BLaER1 treated with 17β-estradiol and CSF1 and Interleukin-3, amounts not matched to agents 10 nM and 100 nM (cell line): ENCODE data around the gene SFTPD.

Experiments
- H3K27ac ChIP-seq, 11 experiments: shearing (Covaris generic); formaldehyde crosslinking; 2 replicates each; pipeline ENCODE4 v1.8.1; 2022
- H3K27me3 ChIP-seq, 11 experiments: shearing (Covaris generic); formaldehyde crosslinking; 2 replicates each; pipeline ENCODE4 v1.8.1; 2022
- H3K36me3 ChIP-seq, 11 experiments: shearing (Covaris generic); formaldehyde crosslinking; 2 replicates each; pipeline ENCODE4 v1.8.1; 2022
- H3K4me1 ChIP-seq, 10 experiments: shearing (Covaris generic); formaldehyde crosslinking; 2 replicates each; pipeline ENCODE4 v1.8.1; 2022
- H3K4me2 ChIP-seq, 11 experiments: shearing (Covaris generic); formaldehyde crosslinking; 2 replicates each; pipeline ENCODE4 v1.8.1; 2022
- H3K4me3 ChIP-seq, 10 experiments: shearing (Covaris generic); formaldehyde crosslinking; 2 replicates each; pipeline ENCODE4 v1.8.1; 2022
- H3K9ac ChIP-seq, 11 experiments: shearing (Covaris generic); formaldehyde crosslinking; 2 replicates each; pipeline ENCODE4 v1.8.1; 2022
- H3K9me3 ChIP-seq, 11 experiments: shearing (Covaris generic); formaldehyde crosslinking; replicated peaks in 1 of 11; 2 replicates each; pipeline ENCODE4 v1.8.1; 2022
- H4K20me1 ChIP-seq, 11 experiments: shearing (Covaris generic); formaldehyde crosslinking; 2 replicates each; pipeline ENCODE4 v1.8.1; 2022
- Cebpa-rat ChIP-seq, 11 experiments: shearing (Covaris generic); IDR thresholded peaks; 2 replicates each; pipeline ENCODE4 v1.8.1; 2022

SFTPD gene

GRCh38 chr10:79982861-79983260 is 34.0 kb upstream of the SFTPD start:
- H3K4me3 ChIP-seq, result peak overlapping the region in 4 of 10 experiments; percentile 72 to 86 (median 78); a peak in 4 of 20 replicates
- peaks cover 24 to 50% (median 42%) of the 10 kb centered on the region in 11 experiments for H3K27me3 ChIP-seq
- peaks cover 0 to under 1% (median 0%) of the 10 kb centered on the region in 11 experiments; a peak in 2 of 22 replicates for H3K9me3 ChIP-seq
- TF ChIP-seq Cebpa-rat (IDR thresholded peaks at IDR 0.05), result no peak
- H3K27ac ChIP-seq, result no peak overlapping the region
- peak overlapping the region; percentile 86 to 99 (median 95); a peak in 21 of 22 replicates for H3K4me2 ChIP-seq
- no peak overlapping the region for H3K9ac ChIP-seq
- H3K36me3 ChIP-seq, result no peaks in the 10 kb centered on the region
- H4K20me1 ChIP-seq, result no peaks in the 10 kb centered on the region
- H3K4me1 ChIP-seq, result peaks cover 0 to 15% (median 9%) of the 10 kb centered on the region in 10 experiments; a peak in 11 of 20 replicates

DNA sequence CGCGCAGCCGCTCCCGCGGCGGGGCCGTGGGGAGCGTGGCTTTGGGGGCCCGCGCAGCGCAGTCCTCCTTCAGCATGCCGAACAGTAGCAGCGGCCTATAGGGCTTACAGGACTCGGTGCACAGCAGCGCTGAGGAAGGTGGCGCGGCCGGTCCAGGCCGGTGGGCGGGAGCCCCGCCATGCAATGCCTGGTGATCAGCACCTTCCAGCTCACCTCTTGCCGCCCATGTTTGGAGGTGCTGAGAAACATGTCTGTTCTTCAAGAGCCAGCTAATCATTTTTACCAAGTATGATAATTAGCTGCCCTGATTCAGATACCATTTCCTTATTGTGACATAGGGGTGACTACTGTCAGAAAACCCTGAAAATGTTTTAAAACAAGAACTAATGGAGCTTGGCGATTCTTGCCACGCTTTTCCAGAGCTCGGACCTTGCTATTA is 33.5 kb upstream of the SFTPD start:
- Histone ChIP-seq H3K27ac (peak overlapping the region in 9 of 11 experiments; percentile 34 to 76 (median 66); a peak in 13 of 22 replicates), H3K9ac (peak overlapping the region; percentile 54 to 82 (median 78)), H3K4me1 (peaks cover 0 to 15% (median 9%) of the 10 kb centered on the region in 10 experiments; a peak in 11 of 20 replicates), H4K20me1 (no peaks in the 10 kb centered on the region), H3K4me2 (peak overlapping the region; percentile 86 to 99 (median 95)), H3K27me3 (peaks cover 24 to 50% (median 42%) of the 10 kb centered on the region in 11 experiments), H3K9me3 (peaks cover 0 to 4% (median 0%) of the 10 kb centered on the region in 11 experiments; a peak in 5 of 22 replicates), H3K36me3 (no peaks in the 10 kb centered on the region), H3K4me3 (peak overlapping the region; percentile 70 to 86 (median 78))
- no peak for TF ChIP-seq Cebpa-rat (IDR thresholded peaks at IDR 0.05)

GRCh38 chr10:79981450-79982361 is 32.8 kb upstream of the SFTPD start:
- H3K9me3 ChIP-seq, result peaks cover 5 to 10% (median 6%) of the 10 kb centered on the region in 11 experiments
- peaks cover 24 to 50% (median 42%) of the 10 kb centered on the region in 11 experiments for H3K27me3 ChIP-seq
- H3K4me2 ChIP-seq, result peak overlapping the region; percentile 86 to 99 (median 95)
- H3K27ac ChIP-seq, result peak overlapping the region; percentile 34 to 76 (median 60); a peak in 19 of 22 replicates
- H3K9ac ChIP-seq, result peak overlapping the region; percentile 54 to 82 (median 78)
- peak overlapping the region; percentile 70 to 86 (median 78) for H3K4me3 ChIP-seq
- H3K36me3 ChIP-seq, result no peaks in the 10 kb centered on the region; a peak in 1 of 22 replicates
- no peaks in the 10 kb centered on the region for H4K20me1 ChIP-seq
- peaks cover 0 to 15% (median 9%) of the 10 kb centered on the region in 10 experiments; a peak in 11 of 20 replicates for H3K4me1 ChIP-seq
- TF ChIP-seq Cebpa-rat (IDR thresholded peaks at IDR 0.05), result no peak

DNA sequence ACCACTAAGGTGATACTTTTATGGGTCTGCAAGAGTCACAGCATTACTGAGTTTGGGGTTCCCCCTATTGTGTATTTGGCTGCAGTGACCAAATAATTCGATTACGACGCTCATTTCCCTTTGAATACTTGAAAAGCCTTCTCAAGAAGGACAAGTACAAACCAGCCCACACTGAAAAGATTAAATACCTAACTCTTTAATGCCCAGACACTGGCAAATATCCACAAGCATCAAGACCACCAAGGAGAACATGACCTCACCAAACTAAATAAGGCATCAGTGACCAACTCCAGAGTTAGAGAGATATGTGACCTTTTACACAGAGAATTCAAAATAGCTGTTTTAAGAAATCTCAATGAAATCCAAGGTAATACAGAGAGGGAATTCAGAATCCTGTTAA is 31.8 kb upstream of the SFTPD start:
- Histone ChIP-seq H3K4me1 (peaks cover 0 to 15% (median 9%) of the 10 kb centered on the region in 10 experiments; a peak in 11 of 20 replicates), H3K36me3 (peaks cover 0 to 5% (median 0%) of the 10 kb centered on the region in 11 experiments; a peak in 1 of 22 replicates), H3K27me3 (peaks cover 24 to 50% (median 42%) of the 10 kb centered on the region in 11 experiments), H3K27ac (no peak overlapping the region), H3K4me3 (0 out of 20 replicates have a peak overlapping the region, but pooled peaks of 1 of the 10 experiments have one; percentile 80), H4K20me1 (no peaks in the 10 kb centered on the region), H3K4me2 (peak overlapping the region in 3 of 11 experiments; percentile 86 to 95 (median 91); a peak in 4 of 22 replicates), H3K9me3 (peaks cover 15 to 20% (median 16%) of the 10 kb centered on the region in 11 experiments), H3K9ac (no peak overlapping the region)
- no peak for TF ChIP-seq Cebpa-rat (IDR thresholded peaks at IDR 0.05)

GRCh38 chr10:79979976-79980687 is 31.2 kb upstream of the SFTPD start:
- no peak overlapping the region for H3K4me2 ChIP-seq
- peaks cover 24 to 50% (median 42%) of the 10 kb centered on the region in 11 experiments for H3K27me3 ChIP-seq
- H4K20me1 ChIP-seq, result no peaks in the 10 kb centered on the region
- H3K4me3 ChIP-seq, result no peak overlapping the region
- peaks cover 0 to 5% (median 0%) of the 10 kb centered on the region in 11 experiments; a peak in 1 of 22 replicates for H3K36me3 ChIP-seq
- TF ChIP-seq Cebpa-rat (IDR thresholded peaks at IDR 0.05), result no peak
- H3K9ac ChIP-seq, result no peak overlapping the region
- peaks cover 0 to 15% (median 9%) of the 10 kb centered on the region in 10 experiments; a peak in 11 of 20 replicates for H3K4me1 ChIP-seq
- H3K27ac ChIP-seq, result no peak overlapping the region
- peaks cover 17 to 26% (median 22%) of the 10 kb centered on the region in 11 experiments for H3K9me3 ChIP-seq

GRCh38 chr10:79979310-79979975 is 30.5 kb upstream of the SFTPD start:
- Histone ChIP-seq H3K9me3 (peaks cover 17 to 33% (median 28%) of the 10 kb centered on the region in 11 experiments), H3K4me2 (no peak overlapping the region), H4K20me1 (no peaks in the 10 kb centered on the region), H3K27me3 (peaks cover 24 to 50% (median 42%) of the 10 kb centered on the region in 11 experiments), H3K27ac (no peak overlapping the region), H3K36me3 (peaks cover 0 to 5% (median 0%) of the 10 kb centered on the region in 11 experiments; a peak in 1 of 22 replicates), H3K4me1 (peaks cover 0 to 15% (median 9%) of the 10 kb centered on the region in 10 experiments; a peak in 11 of 20 replicates), H3K4me3 (no peak overlapping the region), H3K9ac (no peak overlapping the region)
- no peak for TF ChIP-seq Cebpa-rat (IDR thresholded peaks at IDR 0.05)

- peaks cover 9 to 28% (median 25%) of the 10 kb centered on the region in 11 experiments for H3K27me3 ChIP-seq
- H3K9ac ChIP-seq, result no peak overlapping the region
- no peak overlapping the region for H3K4me3 ChIP-seq
- no peaks in the 10 kb centered on the region for H4K20me1 ChIP-seq
- H3K4me2 ChIP-seq, result no peak overlapping the region
- peaks cover 0 to 5% (median 0%) of the 10 kb centered on the region in 10 experiments; a peak in 2 of 20 replicates for H3K4me1 ChIP-seq
- H3K27ac ChIP-seq, result no peak overlapping the region
- no peak for TF ChIP-seq Cebpa-rat (IDR thresholded peaks at IDR 0.05)
- H3K9me3 ChIP-seq, result peaks cover 17 to 33% (median 29%) of the 10 kb centered on the region in 11 experiments
- H3K36me3 ChIP-seq, result peaks cover 0 to 5% (median 0%) of the 10 kb centered on the region in 11 experiments; a peak in 1 of 22 replicates
Observed at GRCh38 chr10:79976999-79977398, 28.1 kb upstream of the SFTPD start.

GRCh38 chr10:79970062-79970461 is 21.2 kb upstream of the SFTPD start:
- H3K4me2 ChIP-seq, result no peak overlapping the region
- peaks cover 14 to 20% (median 15%) of the 10 kb centered on the region in 11 experiments for H3K9me3 ChIP-seq
- H3K36me3 ChIP-seq, result no peaks in the 10 kb centered on the region
- H4K20me1 ChIP-seq, result no peaks in the 10 kb centered on the region
- no peak for TF ChIP-seq Cebpa-rat (IDR thresholded peaks at IDR 0.05)
- H3K9ac ChIP-seq, result no peak overlapping the region
- H3K27ac ChIP-seq, result no peak overlapping the region
- H3K4me3 ChIP-seq, result no peak overlapping the region
- no peaks in the 10 kb centered on the region for H3K4me1 ChIP-seq
- no peaks in the 10 kb centered on the region for H3K27me3 ChIP-seq
